Adrenal gland (tissue), 12 donors: ENCODE measurements around the gene TAS1R1. TPM values are rescaled to one million over a fixed set of nuclear protein-coding genes. Genes with fewer than 3 reads are reported as not detected.

ENCODE experiments used
- DNase-seq, 7 donors: peaks; one replicate each; pipeline ENCODE4 v3.0.0-alpha.2; 2019 to 2020
- H3K27ac ChIP-seq, 5 donors: fragments of 200-600 bp; sonication (generic) in 4 of 5; 1 replicate in 3 of 5; 2 replicates in 2 of 5; pipeline versions ENCODE4 v1.5.1 to v1.8.0; 2016 to 2020; ENCODE audit warnings: mild to moderate bottlenecking in 1 of 5
- H3K27me3 ChIP-seq: fragments of 200-600 bp; 2 replicates; pipeline ENCODE4 v1.8.0; 2021
- H3K36me3 ChIP-seq, 2 donors: fragments of 200-600 bp; replicated peaks in 1 of 2; 1 replicate in 1 of 2; 2 replicates in 1 of 2; pipeline versions ENCODE4 v1.5.1 to v1.8.0; 2018 to 2022
- H3K4me1 ChIP-seq, 2 donors: fragments of 200-600 bp; replicated peaks in 1 of 2; 1 replicate in 1 of 2; 2 replicates in 1 of 2; pipeline versions ENCODE4 v1.5.1 to v1.8.0; 2018 to 2021
- H3K4me3 ChIP-seq, 4 donors: fragments of 200-600 bp; sonication (generic) in 3 of 4; one replicate each; pipeline ENCODE4 v1.5.1; 2016 to 2018
- H3K9me3 ChIP-seq, 3 donors: fragments of 200-600 bp; sonication (generic) in 1 of 3; replicated peaks in 1 of 3; 1 replicate in 2 of 3; 2 replicates in 1 of 3; pipeline versions ENCODE4 v1.5.1 to v1.8.0; 2016 to 2021
- CTCF ChIP-seq, 6 experiments: fragments of 450-650 bp in 4 of 6; fragments of 200-600 bp in 2 of 6; sonication (generic) in 1 of 6; IDR thresholded peaks; 1 replicate in 5 of 6; 2 replicates in 1 of 6; pipeline versions ENCODE4 v1.5.1 to v1.8.0; 2016 to 2021; ENCODE audit warnings: antibody characterized with exemption in 6 of 6, mild to moderate bottlenecking in 2 of 6, moderate library complexity in 1 of 6
- POLR2A ChIP-seq, 2 donors: fragments of 450-650 bp; IDR thresholded peaks; one replicate each; pipeline ENCODE4 v1.6.1; 2017; ENCODE audit warnings: antibody characterized with exemption in 2 of 2, mild to moderate bottlenecking in 2 of 2, moderate library complexity in 1 of 2
- WGBS, 4 donors: extraction: QIAGEN DNeasy Blood & Tissue Kit in 2 of 4; methylation state at CpG; one replicate each; pipeline versions ENCODE4 v1.1.5 to v1.1.7; 2013 to 2017; 5-methylcytosine and 5-hydroxymethylcytosine counted together
- intact Hi-C, 2 donors: fragments of 100-400 bp; cut with DNase I; formaldehyde crosslinking; loops; one replicate each; pipeline versions ENCODE4 v1.14.1 to v1.15.0; 2022 to 2023
- polyA plus RNA-seq, 3 donors: library from polyadenylated mRNA; stranded (reverse); fragments of 200-250 nt in 2 of 3; fragments of 350-450 nt in 1 of 3; fragmentation: Illumina TruSeq in 1 of 3; extraction: RNeasy Lipid Tissue Mini Kit (QIAGEN cat#74804) in 1 of 3; gene quantifications; one replicate each; pipeline ENCODE4 v1.2.3, GENCODE V29; 2013 to 2014
- small RNA-seq, 2 donors: library from RNA; depleted of rRNA; stranded (forward); fragments of <200 nt; gene quantifications; one replicate each; pipeline ENCODE3, GENCODE V24; 2016
- total RNA-seq, 9 donors: library from RNA; depleted of rRNA in 4 of 9; stranded (reverse); fragments of >200 nt in 4 of 9; fragments of 120-200 nt in 1 of 9; fragmentation: NEBNext Ultra II Directional in 1 of 9; extraction: Animal tissue kit (Norgen Biotek cat#: 25700) in 1 of 9; gene quantifications; one replicate each; pipeline versions ENCODE4 v1.1.0 to v1.2.4, GENCODE V29; 2013 to 2023
- donor health status: healthy with polysubstance abuse.
- donor health status: Bipolar disorder and iron deficiency.
- donor health status: DM: yes; HTN: yes; CAD: no.
- donor health status: DM: no; HTN: no; CAD: no.
- donor health status: DM: no; HTN: no; CAD: no.
- donor health status: DM: yes; HTN: yes; CAD: no.

The TAS1R1 gene
- total and polyA plus RNA-seq, 12 donors = 0.11 to 0.83 (median 0.40) TPM; not detected in 5

GRCh38 chr1:6627031-6627430, 71.9 kb downstream of the TAS1R1 start:
- Histone ChIP-seq H3K27ac (no peak overlapping the region), H3K4me1 (peaks cover 14 to 24% of the 10 kb centered on the region in 2 donors), H3K4me3 (no peak overlapping the region), H3K9me3 (no peaks in the 10 kb centered on the region), H3K36me3 (peaks cover 0 to 45% of the 10 kb centered on the region in 2 donors), H3K27me3 (no peaks in the 10 kb centered on the region)
- 90 to 96% (median 94%) methylated on average over 9 of the region's 9 CpGs for WGBS, 4 donors
- intact Hi-C loops = no loop called here
- no peak for TF ChIP-seq POLR2A (IDR thresholded peaks at IDR 0.05)
- DNase-seq = no peak

GRCh38 chr1:6627841-6628545, 72.9 kb downstream of the TAS1R1 start:
- intact Hi-C loops = no loop called here

GRCh38 chr1:6628971-6629479, 73.9 kb downstream of the TAS1R1 start:
- Histone ChIP-seq H3K27me3 (no peaks in the 10 kb centered on the region), H3K27ac (no peak overlapping the region), H3K4me1 (peaks cover 14 to 18% of the 10 kb centered on the region in 2 donors), H3K4me3 (no peak overlapping the region), H3K9me3 (no peaks in the 10 kb centered on the region), H3K36me3 (peaks cover 0 to 55% of the 10 kb centered on the region in 2 donors)
- TF ChIP-seq CTCF (IDR thresholded peaks at IDR 0.05) = no peak
- TF ChIP-seq POLR2A (IDR thresholded peaks at IDR 0.05) = no peak
- WGBS, 4 donors = 84 to 90% (median 87%) methylated on average over 11 to 12 of the region's 12 CpGs
- DNase-seq = no peak
- intact Hi-C loops = no loop called here

More at GRCh38 chr1:6627841-6628545, 72.9 kb downstream of the TAS1R1 start:
- H3K4me1 ChIP-seq = peaks cover 14 to 20% of the 10 kb centered on the region in 2 donors
- no peak overlapping the region for H3K27ac ChIP-seq
- DNase-seq = no peak
- no peaks in the 10 kb centered on the region for H3K27me3 ChIP-seq
- no peak overlapping the region for H3K4me3 ChIP-seq
- peaks cover 0 to 46% of the 10 kb centered on the region in 2 donors for H3K36me3 ChIP-seq
- no peak for TF ChIP-seq CTCF (IDR thresholded peaks at IDR 0.05)
- no peak for TF ChIP-seq POLR2A (IDR thresholded peaks at IDR 0.05)
- 85 to 93% (median 88%) methylated on average over 15 to 21 of the region's 21 CpGs for WGBS, 4 donors
- H3K9me3 ChIP-seq = no peaks in the 10 kb centered on the region

Small RNA genes within 50 kb of the gene (small RNA-seq; reads per million reads assigned to genes)
- 0 reads per million in 2 donors for gene RNU6-731P

Other genes with a start within 250 kb of the TAS1R1 start
- 10 to 100 TPM in 8 of 9 donors, 1 to 10 TPM in 1; 8.4 to 29.4 (median 15.0) TPM for gene ACOT7, start 161.5 kb upstream of the TAS1R1 start, total RNA-seq
- 10 to 100 TPM; 11.3 to 26.6 (median 13.0) TPM for gene ACOT7, start 161.5 kb upstream of the TAS1R1 start, polyA plus RNA-seq
- gene HES2, start 135.4 kb upstream of the TAS1R1 start, total RNA-seq = under 1 TPM in 3 of 9 donors, not detected in 6; 0.07 to 0.18 (median 0.14) TPM
- under 1 TPM in 2 of 3 donors, not detected in 1; 0.04 to 0.10 TPM for gene HES2, start 135.4 kb upstream of the TAS1R1 start, polyA plus RNA-seq
- gene ESPN, start 130.5 kb upstream of the TAS1R1 start, total RNA-seq = 10 to 100 TPM in 1 of 9 donors, 1 to 10 TPM in 7, under 1 TPM in 1; 0.67 to 10.8 (median 5.5) TPM
- 1 to 10 TPM in 2 of 3 donors, under 1 TPM in 1; 0.16 to 9.8 (median 6.8) TPM for gene ESPN, start 130.5 kb upstream of the TAS1R1 start, polyA plus RNA-seq
- gene TNFRSF25, start 89.1 kb upstream of the TAS1R1 start, total RNA-seq = 10 to 100 TPM in 4 of 9 donors, 1 to 10 TPM in 5; 2.4 to 36.4 (median 8.8) TPM
- 100 to 1,000 TPM in 1 of 3 donors, 10 to 100 TPM in 1, 1 to 10 TPM in 1; 1.2 to 169 (median 63.8) TPM for gene TNFRSF25, start 89.1 kb upstream of the TAS1R1 start, polyA plus RNA-seq
- 10 to 100 TPM in 8 of 9 donors, 1 to 10 TPM in 1; 4.1 to 29.2 (median 17.0) TPM for gene PLEKHG5, start 63.6 kb upstream of the TAS1R1 start, total RNA-seq
- 10 to 100 TPM in 2 of 3 donors, 1 to 10 TPM in 1; 2.0 to 96.3 (median 23.0) TPM for gene PLEKHG5, start 63.6 kb upstream of the TAS1R1 start, polyA plus RNA-seq
- 10 to 100 TPM; 10.3 to 39.7 (median 24.7) TPM for gene NOL9, start 794 bp upstream of the TAS1R1 start, total RNA-seq
- gene NOL9, start 794 bp upstream of the TAS1R1 start, polyA plus RNA-seq = 10 to 100 TPM in 1 of 3 donors, 1 to 10 TPM in 2; 5.9 to 14.3 (median 8.0) TPM
- gene ZBTB48, start 24.7 kb downstream of the TAS1R1 start, total RNA-seq = 10 to 100 TPM in 8 of 9 donors, 1 to 10 TPM in 1; 9.5 to 50.9 (median 28.8) TPM
- gene ZBTB48, start 24.7 kb downstream of the TAS1R1 start, polyA plus RNA-seq = 100 to 1,000 TPM in 2 of 3 donors, 1 to 10 TPM in 1; 6.8 to 245 (median 186) TPM
- 100 to 1,000 TPM in 2 of 9 donors, 10 to 100 TPM in 7; 14.5 to 108 (median 58.8) TPM for gene KLHL21, start 47.6 kb downstream of the TAS1R1 start, total RNA-seq
- 10 to 100 TPM; 11.7 to 19.1 (median 12.9) TPM for gene KLHL21, start 47.6 kb downstream of the TAS1R1 start, polyA plus RNA-seq
- 10 to 100 TPM in 8 of 9 donors, 1 to 10 TPM in 1; 8.7 to 20.1 (median 13.8) TPM for gene PHF13, start 58.4 kb downstream of the TAS1R1 start, total RNA-seq
- gene PHF13, start 58.4 kb downstream of the TAS1R1 start, polyA plus RNA-seq = 10 to 100 TPM in 2 of 3 donors, 1 to 10 TPM in 1; 4.7 to 14.8 (median 11.2) TPM
- 10 to 100 TPM; 16.2 to 45.6 (median 35.5) TPM for gene THAP3, start 69.6 kb downstream of the TAS1R1 start, total RNA-seq
- gene THAP3, start 69.6 kb downstream of the TAS1R1 start, polyA plus RNA-seq = 10 to 100 TPM; 11.1 to 65.6 (median 37.6) TPM
- 10 to 100 TPM; 29.2 to 82.0 (median 58.3) TPM for gene DNAJC11, start 146.5 kb downstream of the TAS1R1 start, total RNA-seq
- gene DNAJC11, start 146.5 kb downstream of the TAS1R1 start, polyA plus RNA-seq = 100 to 1,000 TPM in 1 of 3 donors, 10 to 100 TPM in 2; 52.3 to 125 (median 65.6) TPM
- 100 to 1,000 TPM in 2 of 9 donors, 10 to 100 TPM in 7; 62.9 to 129 (median 83.1) TPM for gene CAMTA1, start 230.1 kb downstream of the TAS1R1 start, total RNA-seq
- 100 to 1,000 TPM; 114 to 141 (median 131) TPM for gene CAMTA1, start 230.1 kb downstream of the TAS1R1 start, polyA plus RNA-seq